NCI-H1092 (cell line): ENCODE results near the gene ANKZF1.
A peak's percentile ranks its signal among the peaks of the same experiment; 100 is the strongest.

Source experiments
- DNase-seq: peaks from one replicate; lab custom pipeline; 2025; lab: John Stamatoyannopoulos, UW

The ANKZF1 gene

GRCh38 chr2:219207884-219208740 is 21.5 kb upstream of the ANKZF1 start:
- DNase-seq: no peak

GRCh38 chr2:219209236-219210195 is 20.1 kb upstream of the ANKZF1 start:
- no peak for DNase-seq

GRCh38 chr2:219210196-219210885 is 19.3 kb upstream of the ANKZF1 start:
- no peak for DNase-seq

- DNase-seq: no peak
These were observed 18.7 kb upstream of the ANKZF1 start for GRCh38 chr2:219210886-219211362.

- no peak for DNase-seq
These were observed 16.6 kb upstream of the ANKZF1 start for GRCh38 chr2:219213026-219213415.

- DNase-seq: no peak
These were observed 16.0 kb upstream of the ANKZF1 start for GRCh38 chr2:219213486-219214071.

GRCh38 chr2:219214141-219214540 is 15.5 kb upstream of the ANKZF1 start:
- DNase-seq: no peak

- DNase-seq: no peak
These were observed 14.8 kb upstream of the ANKZF1 start for GRCh38 chr2:219214786-219215185.

GRCh38 chr2:219215871-219216534 is 13.6 kb upstream of the ANKZF1 start:
- no peak for DNase-seq

- DNase-seq: no peak
These were observed 13.1 kb upstream of the ANKZF1 start for GRCh38 chr2:219216535-219216915.

- peak; percentile 52 for DNase-seq
These were observed 11.3 kb upstream of the ANKZF1 start for GRCh38 chr2:219218217-219218731.

GRCh38 chr2:219218732-219219701 is 10.6 kb upstream of the ANKZF1 start, which contains the start of gene ABCB6:
ABCB6 (minus strand) TSS chr2:219218958; CDS start chr2:219218673, 285 bp downstream.
- peak; percentile 88 for DNase-seq

- no peak for DNase-seq
These were observed 9.6 kb upstream of the ANKZF1 start for GRCh38 chr2:219219784-219220532.

- DNase-seq: no peak
These were observed 8.8 kb upstream of the ANKZF1 start for GRCh38 chr2:219220652-219221402.

- no peak for DNase-seq
These were observed 7.6 kb upstream of the ANKZF1 start for GRCh38 chr2:219221957-219222518.

GRCh38 chr2:219223831-219224610 is 5.6 kb upstream of the ANKZF1 start:
- DNase-seq: no peak

GRCh38 chr2:219225350-219225749 is 4.3 kb upstream of the ANKZF1 start:
- DNase-seq: no peak
